A673 (cell line): ENCODE results near the gene DDX39A.

Experiments used
- EZH2 ChIP-seq: fragments of 200-600 bp; sonication (generic); IDR thresholded peaks from 2 replicates; pipeline ENCODE4 v1.6.1; 2017; ENCODE audit warnings: borderline replicate concordance, low read depth, mild to moderate bottlenecking, mixed read lengths, antibody characterized with exemption, low read length; ENCODE audit not compliant: poor library complexity, severe bottlenecking
- TF ChIP-seq, protein P1 (sequence below): fragments of 300-800, 200-600 bp; sonication (generic); conservative IDR thresholded peaks from 2 replicates; pipeline ENCODE4 v1.5.1; 2017; ENCODE audit warnings: low read depth, mild to moderate bottlenecking, antibody characterized with exemption, low read length, moderate library complexity, mixed read lengths

DNA sequence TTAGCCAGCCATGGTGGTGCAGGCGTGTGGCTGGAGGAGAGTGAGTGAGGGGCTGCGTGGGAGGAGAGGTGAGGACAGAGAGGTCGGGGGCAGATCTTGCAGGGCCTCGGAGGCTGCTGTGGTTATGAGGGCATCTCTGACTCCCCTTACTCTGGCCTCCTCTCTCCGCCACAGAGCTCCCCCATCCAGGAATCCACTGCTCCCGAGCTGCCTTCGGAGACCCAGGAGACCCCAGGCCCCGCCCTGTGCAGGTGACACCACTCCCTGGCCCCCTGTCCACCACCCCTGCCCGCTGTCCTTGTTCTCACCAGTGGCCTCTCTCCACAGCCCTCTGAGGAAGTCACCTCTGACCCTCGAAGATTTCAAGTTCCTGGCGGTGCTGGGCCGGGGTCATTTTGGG lies 48.2 kb upstream of the DDX39A start:
- TF ChIP-seq, protein P1, sequence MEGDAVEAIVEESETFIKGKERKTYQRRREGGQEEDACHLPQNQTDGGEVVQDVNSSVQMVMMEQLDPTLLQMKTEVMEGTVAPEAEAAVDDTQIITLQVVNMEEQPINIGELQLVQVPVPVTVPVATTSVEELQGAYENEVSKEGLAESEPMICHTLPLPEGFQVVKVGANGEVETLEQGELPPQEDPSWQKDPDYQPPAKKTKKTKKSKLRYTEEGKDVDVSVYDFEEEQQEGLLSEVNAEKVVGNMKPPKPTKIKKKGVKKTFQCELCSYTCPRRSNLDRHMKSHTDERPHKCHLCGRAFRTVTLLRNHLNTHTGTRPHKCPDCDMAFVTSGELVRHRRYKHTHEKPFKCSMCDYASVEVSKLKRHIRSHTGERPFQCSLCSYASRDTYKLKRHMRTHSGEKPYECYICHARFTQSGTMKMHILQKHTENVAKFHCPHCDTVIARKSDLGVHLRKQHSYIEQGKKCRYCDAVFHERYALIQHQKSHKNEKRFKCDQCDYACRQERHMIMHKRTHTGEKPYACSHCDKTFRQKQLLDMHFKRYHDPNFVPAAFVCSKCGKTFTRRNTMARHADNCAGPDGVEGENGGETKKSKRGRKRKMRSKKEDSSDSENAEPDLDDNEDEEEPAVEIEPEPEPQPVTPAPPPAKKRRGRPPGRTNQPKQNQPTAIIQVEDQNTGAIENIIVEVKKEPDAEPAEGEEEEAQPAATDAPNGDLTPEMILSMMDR: no peak
- no peak for TF ChIP-seq EZH2
